ENCODE measurements around the gene OXT.
"Not testable (repeated sequence)": the region's sequence is repeated elsewhere in the genome, so short reads cannot be mapped to it uniquely, and the experiment has no call there.

The OXT gene

DNA sequence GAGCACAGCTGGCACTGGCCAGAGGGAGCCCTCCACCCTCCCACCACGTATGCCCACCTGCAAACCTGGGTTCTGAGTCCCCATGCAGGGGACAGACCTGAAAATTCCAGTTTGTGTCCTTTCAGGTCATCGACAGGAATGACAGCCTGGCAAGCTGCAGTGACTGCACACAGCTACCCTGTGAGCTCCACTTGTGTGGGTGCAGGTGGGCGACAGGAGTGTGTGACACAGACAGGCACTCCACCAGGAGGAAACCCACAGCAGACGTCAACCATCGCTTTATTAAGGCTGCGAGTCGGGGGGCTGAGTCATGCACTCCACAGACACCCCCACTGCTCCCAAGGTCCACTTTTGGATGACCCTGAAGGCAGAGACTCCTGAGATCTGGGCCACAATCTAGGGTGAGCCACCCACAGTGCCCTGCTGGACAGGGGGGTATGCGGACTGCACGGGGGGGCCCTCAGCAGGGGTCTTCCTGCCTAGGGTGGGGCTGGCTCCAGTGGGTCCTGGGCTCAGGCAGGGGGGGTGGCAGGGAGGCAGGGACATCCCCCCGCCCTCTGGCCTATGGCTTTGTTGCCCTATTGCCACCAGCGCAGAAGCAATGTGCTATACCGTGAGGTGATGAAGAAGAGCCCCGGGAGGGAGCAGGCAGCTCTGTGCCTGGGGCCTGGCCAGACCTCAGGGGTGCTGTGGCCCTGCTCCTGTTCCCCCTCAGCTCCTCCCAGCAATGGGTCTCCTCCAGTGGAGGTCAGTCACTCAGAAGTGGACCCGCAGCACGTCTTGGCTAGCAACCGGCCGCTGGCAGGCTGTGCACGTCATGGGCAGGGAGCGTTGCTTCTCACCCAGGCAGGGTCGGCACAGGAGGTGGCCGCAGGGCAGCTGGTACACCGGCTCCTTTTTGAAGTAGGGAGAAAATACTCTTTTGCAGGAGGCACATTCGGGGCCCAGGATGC lies 38.2 kb downstream of the OXT start:
- DNase-seq (ENCODE audit: low read depth in 2 of 3, low spot score in 2 of 3) = no peak

DNA sequence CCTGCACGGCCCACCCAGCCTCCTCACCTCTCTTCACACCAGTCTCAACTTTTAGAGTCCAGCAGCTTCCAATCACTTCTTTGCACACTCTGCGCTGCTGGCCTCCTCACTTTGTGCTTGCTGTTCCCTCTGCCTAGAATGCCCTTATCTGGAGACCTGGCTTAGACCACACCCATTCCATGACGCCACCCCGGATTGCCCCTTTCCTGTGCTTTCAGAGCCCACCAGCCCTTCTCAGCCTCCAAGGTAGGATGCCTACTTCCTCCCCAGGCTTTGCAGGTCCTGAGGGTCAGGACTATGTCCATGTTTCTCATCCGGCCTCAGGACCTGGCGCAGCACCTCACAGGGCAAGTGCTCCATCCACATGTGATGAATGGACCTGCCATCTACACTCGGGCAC lies 40.1 kb downstream of the OXT start:
- no peak for DNase-seq (ENCODE audit: low read depth in 2 of 3, low spot score in 2 of 3)

DNA sequence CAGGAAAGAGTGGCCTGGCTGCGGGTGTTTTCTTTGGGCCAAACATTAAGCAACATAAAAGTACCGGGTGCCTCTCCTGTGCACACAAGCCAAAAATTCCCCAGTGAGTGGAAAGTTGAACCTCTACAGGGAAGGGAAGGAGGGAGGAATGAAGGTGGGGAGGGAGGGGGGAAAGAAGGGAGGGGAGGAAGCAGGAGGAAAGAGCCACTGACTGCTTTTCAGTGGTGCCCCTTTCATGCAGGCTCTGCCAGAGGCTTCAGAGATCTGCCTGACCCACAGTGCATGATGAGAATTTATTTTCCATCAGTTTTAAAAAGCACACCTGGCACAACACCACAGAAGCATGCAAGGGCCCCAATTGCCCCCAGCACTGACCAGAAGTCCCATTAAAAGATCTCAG lies 40.6 kb downstream of the OXT start:
- DNase-seq (ENCODE audit: low read depth in 2 of 3, low spot score in 2 of 3) = no peak

DNA sequence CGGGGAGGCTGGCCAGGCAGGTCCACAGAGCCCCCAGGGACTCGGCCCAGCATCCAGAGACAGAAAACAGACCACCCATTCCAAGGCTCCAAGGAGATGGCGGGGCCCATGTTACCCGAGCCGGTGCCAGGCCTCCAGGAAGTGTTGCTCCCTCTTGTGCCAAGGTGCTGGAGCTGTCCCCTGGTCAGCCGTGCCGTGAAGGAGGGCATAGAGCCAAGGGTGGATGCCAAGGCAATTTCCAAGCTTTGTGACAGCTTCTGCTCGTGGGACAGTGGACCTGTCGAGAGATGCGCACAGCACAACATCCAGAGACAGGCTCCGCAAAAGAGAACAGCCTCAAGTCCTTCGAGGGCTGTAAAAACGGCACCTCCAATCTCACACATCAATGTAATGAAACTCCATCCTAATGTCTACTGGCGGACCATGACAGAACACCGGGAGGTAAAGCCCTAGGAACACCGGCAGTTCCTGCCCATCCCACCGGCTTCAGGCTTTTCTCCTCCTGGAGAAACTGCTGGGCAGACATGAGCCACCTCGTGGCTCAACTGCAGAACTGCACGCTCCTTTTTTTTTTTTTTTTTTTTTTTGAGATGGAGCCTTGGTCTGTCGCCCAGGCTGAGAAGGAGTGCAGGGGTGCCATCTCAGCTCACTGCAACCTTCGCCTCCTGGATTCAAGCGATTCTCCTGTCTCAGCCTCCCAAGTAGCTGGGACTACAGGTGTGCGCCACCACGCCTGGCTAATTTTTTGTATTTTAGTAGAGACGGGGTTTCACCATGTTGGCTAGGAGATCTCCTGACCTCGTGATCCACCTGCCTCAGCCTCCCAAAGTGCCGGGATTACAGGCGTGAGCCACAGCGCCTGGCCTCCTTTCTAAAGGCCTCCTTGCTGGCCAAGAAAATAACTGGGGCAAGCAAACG lies 44.0 kb downstream of the OXT start:
- no peak for DNase-seq (ENCODE audit: low read depth in 2 of 3, low spot score in 2 of 3)

DNA sequence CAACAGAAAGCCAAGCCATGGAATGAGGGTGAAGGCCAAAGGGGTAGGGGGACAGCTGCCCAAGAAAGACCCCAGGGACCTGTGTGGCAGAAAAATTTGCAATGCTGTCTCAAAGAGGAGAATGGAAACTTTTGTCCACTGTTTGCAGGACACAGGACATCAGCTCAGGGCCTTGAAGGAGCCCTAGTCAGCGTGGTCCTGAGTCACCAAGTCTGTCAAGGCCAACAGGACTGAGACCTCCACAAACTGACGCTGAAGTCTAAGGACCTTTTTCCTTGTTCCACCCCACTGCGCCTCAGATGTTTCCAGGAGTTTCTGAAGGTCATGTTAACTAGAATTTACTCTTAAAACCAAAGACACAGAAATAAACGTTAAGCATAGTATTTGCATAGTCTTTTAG lies 44.9 kb downstream of the OXT start:
- DNase-seq (ENCODE audit: low read depth in 2 of 3, low spot score in 2 of 3) = no peak

DNA sequence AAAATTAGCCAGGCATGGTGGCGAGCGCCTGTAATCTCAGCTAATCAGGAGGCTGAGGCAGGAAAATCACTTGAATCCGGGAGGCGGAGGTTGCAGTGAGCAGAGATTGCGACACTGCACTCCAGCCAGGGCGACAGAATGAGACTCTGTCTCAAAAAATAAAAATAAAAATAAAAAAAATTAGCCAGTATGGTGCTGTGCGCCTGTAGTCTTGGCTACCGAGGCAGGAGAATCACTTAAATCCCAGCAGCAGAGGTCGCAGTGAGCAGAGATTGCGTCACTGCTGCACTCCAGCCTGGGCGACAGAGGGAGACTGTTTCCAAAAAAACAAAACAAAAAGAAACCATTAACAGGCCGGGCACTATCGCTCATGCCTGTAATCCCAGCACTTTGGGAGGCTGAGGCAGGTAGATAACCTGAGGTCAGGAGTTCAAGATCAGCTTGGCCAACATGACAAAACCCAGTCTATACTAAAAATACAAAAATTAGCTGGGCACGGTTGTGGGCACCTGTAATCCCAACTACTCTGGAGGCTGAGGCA lies 46.5 kb downstream of the OXT start:
- DNase-seq (ENCODE audit: low read depth in 2 of 3, low spot score in 2 of 3) = not testable (repeated sequence)

DNA sequence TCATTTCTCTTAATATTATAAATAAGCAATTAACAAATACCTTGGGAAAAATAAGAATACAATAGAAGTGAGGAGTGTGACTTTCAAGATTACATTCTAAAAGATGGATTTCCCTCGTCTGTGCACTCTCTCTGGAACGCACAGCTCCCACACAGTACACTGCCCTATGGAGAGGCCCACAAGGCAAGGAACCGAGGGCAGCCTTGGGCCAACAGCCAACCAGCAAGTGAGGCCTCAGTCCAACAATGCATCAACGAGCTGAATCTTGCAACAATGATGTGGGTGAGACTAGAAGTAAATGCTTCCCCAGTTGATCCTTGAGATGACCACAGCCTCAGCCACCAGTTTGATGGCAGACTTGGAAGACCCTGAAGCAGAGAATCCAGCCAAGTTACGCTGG lies 47.6 kb downstream of the OXT start:
- DNase-seq (ENCODE audit: low read depth in 2 of 3, low spot score in 2 of 3) = no peak

DNA sequence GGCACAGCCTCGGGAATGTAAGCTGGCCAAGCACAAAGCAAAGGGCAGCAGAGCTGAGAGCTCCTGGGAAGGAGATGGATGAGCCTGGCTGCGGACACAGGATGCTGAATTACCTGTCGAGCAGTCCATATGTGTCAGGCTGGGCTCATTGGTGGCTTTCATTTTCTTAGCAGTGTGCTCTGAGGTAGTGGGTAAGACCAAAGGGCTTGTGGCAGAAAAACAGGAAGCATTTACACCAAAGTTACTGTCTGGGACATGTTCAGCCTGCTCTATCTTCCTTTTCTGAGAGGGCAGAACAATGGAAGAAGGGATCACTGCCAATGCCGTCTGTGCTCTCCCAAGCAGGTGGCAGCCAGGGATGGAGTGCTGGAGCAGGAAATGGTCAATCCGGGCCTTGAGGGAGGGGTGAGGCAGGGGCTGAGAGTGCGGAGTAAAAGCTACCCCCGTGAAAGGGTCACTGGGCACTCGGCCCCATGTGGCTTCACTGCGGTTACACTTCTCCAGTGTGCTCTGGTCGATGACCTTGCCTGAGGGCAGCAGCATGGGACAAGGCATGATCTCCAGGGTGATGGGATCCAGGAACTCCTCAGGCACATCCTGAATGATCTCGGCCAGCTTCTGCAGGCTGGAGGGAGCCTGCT lies 50.0 kb downstream of the OXT start:
- DNase-seq (ENCODE audit: low read depth in 2 of 3, low spot score in 2 of 3) = no peak

Data from activated CD8-positive, alpha-beta memory T cell treated with anti-CD3 and anti-CD28 coated beads for 48 hours (primary cell).